Mucosa of stomach (tissue), 1 donor: ENCODE data around the gene ARL17B.
A peak's percentile ranks its signal among the peaks of the same experiment; 100 is the strongest.
"Not testable (repeated sequence)": the region's sequence is repeated elsewhere in the genome, so short reads cannot be mapped to it uniquely, and the experiment has no call there.

Experiments used
- H3K27me3 ChIP-seq: one replicate; pipeline ENCODE4 v1.7.0; 2013; ENCODE audit warnings: mild to moderate bottlenecking, low read length; ENCODE audit not compliant: control insufficient read depth, insufficient read depth
- H3K36me3 ChIP-seq: one replicate; pipeline ENCODE4 v1.7.0; 2013; ENCODE audit warnings: low read length; ENCODE audit not compliant: control insufficient read depth, insufficient read depth
- H3K4me1 ChIP-seq: one replicate; pipeline ENCODE4 v1.7.0; 2013; ENCODE audit warnings: mild to moderate bottlenecking, low read length; ENCODE audit not compliant: control insufficient read depth, insufficient read depth
- H3K4me3 ChIP-seq: one replicate; pipeline ENCODE4 v1.7.0; 2013; ENCODE audit warnings: low read length
- H3K9ac ChIP-seq: one replicate; pipeline ENCODE4 v1.7.0; 2013; ENCODE audit warnings: mild to moderate bottlenecking, low read length, moderate library complexity
- H3K9me3 ChIP-seq: one replicate; pipeline ENCODE4 v1.7.0; 2013; ENCODE audit warnings: mild to moderate bottlenecking, low read length, moderate library complexity; ENCODE audit not compliant: control insufficient read depth
- donor health status: Pancreatic carcinoma.

Gene ARL17B

DNA sequence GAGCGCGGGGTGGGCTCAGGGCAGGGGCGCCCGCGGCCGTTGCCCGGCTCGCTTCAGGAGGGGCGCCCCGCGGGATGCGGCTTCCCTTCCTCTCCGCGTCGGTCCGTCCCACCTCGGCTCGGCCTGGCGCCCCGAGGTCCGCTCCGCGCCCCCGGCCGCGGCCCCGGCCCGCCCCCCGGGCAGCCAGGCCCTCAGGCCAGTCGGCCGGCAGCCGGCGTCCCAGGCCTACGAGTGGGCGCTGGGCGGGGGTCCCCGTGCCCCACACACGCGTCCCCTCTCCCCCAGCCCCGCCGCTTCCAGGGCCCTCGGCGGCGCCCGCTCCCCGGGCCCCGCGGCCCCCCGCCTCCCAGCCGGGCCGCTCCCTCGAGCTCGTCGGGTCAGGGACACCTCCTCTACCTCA, 136.7 kb downstream of the ARL17B start:
- not testable (repeated sequence) for H3K27me3 ChIP-seq, H3K4me1 ChIP-seq, H3K36me3 ChIP-seq, H3K9me3 ChIP-seq
- Histone ChIP-seq H3K9ac (peak overlapping the region; percentile 39), H3K4me3 (peak overlapping the region; percentile 56)
